Adrenal gland (tissue), 5 donors: ENCODE data around the gene ARHGEF11.

Experiments used
- POLR2A ChIP-seq, 2 donors: fragments of 450-650 bp; IDR thresholded peaks; one replicate each; pipeline ENCODE4 v1.6.1; 2017; ENCODE audit warnings: antibody characterized with exemption in 2 of 2, mild to moderate bottlenecking in 2 of 2, moderate library complexity in 1 of 2
- TF ChIP-seq, protein P1 (sequence below), 6 experiments: fragments of 450-650 bp in 4 of 6; fragments of 200-600 bp in 2 of 6; sonication (generic) in 1 of 6; IDR thresholded peaks; 1 replicate in 5 of 6; 2 replicates in 1 of 6; pipeline versions ENCODE4 v1.5.1 to v1.8.0; 2016 to 2021; ENCODE audit warnings: antibody characterized with exemption in 6 of 6, mild to moderate bottlenecking in 2 of 6, moderate library complexity in 1 of 6
- donor health status: DM: no; HTN: no; CAD: no.

DNA sequence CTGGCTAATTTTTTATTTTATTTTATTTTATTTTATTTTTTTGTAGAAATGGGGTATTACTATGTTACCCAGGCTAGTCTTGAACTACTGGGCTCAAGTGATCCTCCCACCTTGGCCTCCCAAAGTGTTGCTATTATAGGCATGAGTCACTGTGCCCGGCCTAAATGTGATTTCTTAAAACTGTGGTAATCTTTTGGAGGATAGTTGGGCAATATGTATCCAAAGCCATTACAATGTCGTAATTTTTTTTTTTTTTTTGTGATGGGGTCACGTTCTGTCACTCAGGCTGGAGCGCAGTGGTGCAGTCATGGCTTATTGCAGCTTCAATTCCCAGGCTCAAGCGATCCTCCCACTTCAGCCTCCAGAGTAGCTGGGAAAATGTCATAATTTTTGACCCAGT is 39.9 kb upstream of the ARHGEF11 start:
- TF ChIP-seq, protein P1, sequence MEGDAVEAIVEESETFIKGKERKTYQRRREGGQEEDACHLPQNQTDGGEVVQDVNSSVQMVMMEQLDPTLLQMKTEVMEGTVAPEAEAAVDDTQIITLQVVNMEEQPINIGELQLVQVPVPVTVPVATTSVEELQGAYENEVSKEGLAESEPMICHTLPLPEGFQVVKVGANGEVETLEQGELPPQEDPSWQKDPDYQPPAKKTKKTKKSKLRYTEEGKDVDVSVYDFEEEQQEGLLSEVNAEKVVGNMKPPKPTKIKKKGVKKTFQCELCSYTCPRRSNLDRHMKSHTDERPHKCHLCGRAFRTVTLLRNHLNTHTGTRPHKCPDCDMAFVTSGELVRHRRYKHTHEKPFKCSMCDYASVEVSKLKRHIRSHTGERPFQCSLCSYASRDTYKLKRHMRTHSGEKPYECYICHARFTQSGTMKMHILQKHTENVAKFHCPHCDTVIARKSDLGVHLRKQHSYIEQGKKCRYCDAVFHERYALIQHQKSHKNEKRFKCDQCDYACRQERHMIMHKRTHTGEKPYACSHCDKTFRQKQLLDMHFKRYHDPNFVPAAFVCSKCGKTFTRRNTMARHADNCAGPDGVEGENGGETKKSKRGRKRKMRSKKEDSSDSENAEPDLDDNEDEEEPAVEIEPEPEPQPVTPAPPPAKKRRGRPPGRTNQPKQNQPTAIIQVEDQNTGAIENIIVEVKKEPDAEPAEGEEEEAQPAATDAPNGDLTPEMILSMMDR (IDR thresholded peaks at IDR 0.05) = no peak
- no peak for TF ChIP-seq POLR2A (IDR thresholded peaks at IDR 0.05)
